Thymus (tissue), 11 donors: ENCODE measurements around the gene FBXO36. TPM values are rescaled to one million over a fixed set of nuclear protein-coding genes. Genes with fewer than 3 reads are reported as not detected.

Experiments used
- DNase-seq, 9 donors: peaks; one replicate each; pipeline ENCODE4 v3.0.0-alpha.2; 2013; ENCODE audit warnings: low spot score in 9 of 9, low read depth in 6 of 9, missing footprints in 1 of 9
- H3K27ac ChIP-seq, 2 donors: one replicate each; pipeline ENCODE4 v1.5.1; 2013; ENCODE audit warnings: control low read depth in 1 of 2, low read depth in 1 of 2, low read length in 1 of 2, mild to moderate bottlenecking in 1 of 2, moderate library complexity in 1 of 2
- H3K27me3 ChIP-seq, 2 donors: one replicate each; pipeline ENCODE4 v1.5.1; 2013; ENCODE audit warnings: low read length in 1 of 2; ENCODE audit not compliant: control insufficient read depth in 2 of 2, insufficient read depth in 1 of 2
- H3K36me3 ChIP-seq, 2 donors: one replicate each; pipeline ENCODE4 v1.5.1; 2013; ENCODE audit warnings: low read length in 1 of 2, mild to moderate bottlenecking in 1 of 2, moderate library complexity in 1 of 2; ENCODE audit not compliant: control insufficient read depth in 2 of 2, insufficient read depth in 2 of 2
- H3K4me1 ChIP-seq, 2 donors: one replicate each; pipeline ENCODE4 v1.5.1; 2013; ENCODE audit warnings: low read length in 2 of 2; ENCODE audit not compliant: control insufficient read depth in 2 of 2, insufficient read depth in 2 of 2
- H3K4me3 ChIP-seq, 2 donors: one replicate each; pipeline ENCODE4 v1.5.1; 2013; ENCODE audit warnings: low read length in 2 of 2, control low read depth in 1 of 2, mild to moderate bottlenecking in 1 of 2
- H3K9me3 ChIP-seq, 2 donors: one replicate each; pipeline ENCODE4 v1.5.1; 2013; ENCODE audit warnings: low read length in 1 of 2, mild to moderate bottlenecking in 1 of 2; ENCODE audit not compliant: control insufficient read depth in 2 of 2, insufficient read depth in 1 of 2
- WGBS: extraction: QIAGEN DNeasy Blood & Tissue Kit; methylation state at CpG from one replicate; pipeline ENCODE4 v1.1.7; 2013; 5-methylcytosine and 5-hydroxymethylcytosine counted together
- polyA plus RNA-seq: library from polyadenylated mRNA; stranded (reverse); fragments of 200-250 nt; gene quantifications from one replicate; pipeline ENCODE4 v1.2.3, GENCODE V29; 2013
- total RNA-seq: library from RNA; stranded (reverse); fragments of 120-200 nt; gene quantifications from one replicate; pipeline ENCODE4 v1.2.4, GENCODE V29; 2013
- donor health status: healthy.

FBXO36 gene
- total and polyA plus RNA-seq, 2 donors: 1.8 to 2.0 TPM

DNA sequence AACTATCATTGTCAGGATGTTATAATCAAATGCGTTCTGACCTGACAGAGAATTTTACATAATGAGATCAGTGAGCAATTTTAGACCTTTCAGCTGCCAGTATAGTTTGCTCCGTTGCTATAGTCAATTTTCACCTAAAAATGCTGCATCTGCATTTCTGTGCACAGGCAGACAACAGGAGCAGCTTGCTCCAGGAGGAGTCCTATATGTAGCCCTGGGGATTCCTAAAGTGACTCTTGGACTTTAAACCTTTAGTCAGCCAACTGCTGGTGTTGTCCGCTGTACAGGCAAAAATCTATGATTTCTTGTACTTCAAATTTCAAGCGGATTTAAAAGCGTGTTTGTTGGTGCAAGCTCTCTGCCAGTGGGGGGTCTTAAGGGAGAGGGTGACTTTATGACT lies 120.7 kb downstream of the FBXO36 start:
- Histone ChIP-seq H3K36me3 (no peaks in the 10 kb centered on the region), H3K4me1 (no peaks in the 10 kb centered on the region), H3K4me3 (no peak overlapping the region), H3K27me3 (no peaks in the 10 kb centered on the region), H3K27ac (no peak overlapping the region), H3K9me3 (no peaks in the 10 kb centered on the region)
- 88% methylated on average over 5 of the region's 5 CpGs for WGBS
- no peak for DNase-seq

DNA sequence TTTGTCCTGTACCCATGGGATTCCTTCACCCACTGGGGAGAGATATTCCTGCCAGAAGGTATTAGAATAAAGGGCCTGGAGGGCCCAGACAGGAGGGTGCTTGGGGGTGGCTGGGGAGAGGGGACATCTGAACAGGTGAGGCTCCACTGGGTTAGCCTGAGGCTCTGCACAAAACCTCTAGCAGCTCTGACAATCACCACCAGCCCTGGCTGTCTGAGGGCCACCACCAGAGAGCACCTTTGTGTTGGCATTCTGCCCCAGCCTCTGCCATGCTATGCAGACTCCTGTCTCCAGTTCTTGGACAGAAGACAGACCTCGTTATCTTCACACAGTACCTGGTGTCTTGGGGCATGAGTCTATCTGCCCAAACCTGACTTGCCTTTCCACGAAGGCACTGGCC lies 121.2 kb downstream of the FBXO36 start:
- Histone ChIP-seq H3K36me3 (no peaks in the 10 kb centered on the region), H3K9me3 (no peaks in the 10 kb centered on the region), H3K27ac (no peak overlapping the region), H3K4me3 (no peak overlapping the region), H3K27me3 (no peaks in the 10 kb centered on the region), H3K4me1 (no peaks in the 10 kb centered on the region)
- no peak for DNase-seq
- WGBS: 95% methylated on average over 2 of the region's 2 CpGs

DNA sequence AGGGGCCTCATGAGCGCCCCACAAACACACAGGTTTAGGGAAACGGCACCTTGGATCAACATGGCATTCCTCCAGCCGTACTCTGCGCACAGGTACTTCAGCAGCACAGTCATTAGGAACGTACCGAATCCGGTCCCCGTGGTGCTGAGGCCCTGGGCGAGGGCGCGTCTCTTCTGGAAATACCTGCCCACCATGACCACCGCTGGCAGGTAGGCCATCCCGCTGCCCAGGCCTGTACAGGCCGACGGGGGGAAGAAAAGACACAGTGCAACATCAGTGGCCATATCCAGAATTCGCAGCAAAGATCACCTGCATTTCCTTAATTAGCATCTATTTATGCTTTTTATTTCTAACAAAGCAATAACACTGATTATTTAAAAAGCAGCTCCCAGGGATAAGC lies 124.2 kb downstream of the FBXO36 start:
- Histone ChIP-seq H3K4me3 (no peak overlapping the region), H3K4me1 (no peaks in the 10 kb centered on the region), H3K27ac (no peak overlapping the region), H3K36me3 (no peaks in the 10 kb centered on the region), H3K9me3 (no peaks in the 10 kb centered on the region), H3K27me3 (no peaks in the 10 kb centered on the region)
- WGBS: 97% methylated on average over 16 of the region's 16 CpGs
- DNase-seq: no peak

DNA sequence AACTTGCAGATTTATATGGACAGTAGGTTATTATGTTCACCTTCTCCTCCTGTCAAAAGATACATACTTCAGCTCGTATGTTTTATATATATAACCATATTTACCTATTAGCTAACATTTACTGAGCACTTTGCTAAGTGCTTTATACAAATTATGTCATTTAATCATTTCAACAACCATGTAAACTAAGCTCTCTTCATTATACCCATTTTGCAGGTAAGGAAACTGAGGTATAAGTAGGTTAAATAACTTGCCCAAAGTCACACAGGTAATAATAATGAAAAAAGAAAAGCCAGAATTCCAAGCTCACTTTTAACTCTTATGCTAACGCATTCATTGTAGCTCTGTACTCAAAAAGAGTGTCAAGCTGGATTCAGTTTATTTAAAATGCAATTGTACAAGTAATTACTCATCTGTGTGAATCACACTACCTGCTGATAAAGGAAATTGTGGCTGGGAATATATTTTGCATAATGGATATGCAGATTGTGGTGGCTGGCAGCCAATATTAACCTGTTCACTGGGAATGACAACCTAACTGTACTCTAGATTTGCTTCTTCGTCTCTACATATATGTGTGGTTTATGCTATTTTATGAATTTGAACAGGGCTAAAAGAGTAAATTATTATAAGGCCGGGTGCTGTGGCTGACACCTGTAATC lies 125.8 kb downstream of the FBXO36 start:
- Histone ChIP-seq H3K36me3 (no peaks in the 10 kb centered on the region), H3K27me3 (no peaks in the 10 kb centered on the region)
- 96% methylated on average over 4 of the region's 4 CpGs for WGBS

DNA sequence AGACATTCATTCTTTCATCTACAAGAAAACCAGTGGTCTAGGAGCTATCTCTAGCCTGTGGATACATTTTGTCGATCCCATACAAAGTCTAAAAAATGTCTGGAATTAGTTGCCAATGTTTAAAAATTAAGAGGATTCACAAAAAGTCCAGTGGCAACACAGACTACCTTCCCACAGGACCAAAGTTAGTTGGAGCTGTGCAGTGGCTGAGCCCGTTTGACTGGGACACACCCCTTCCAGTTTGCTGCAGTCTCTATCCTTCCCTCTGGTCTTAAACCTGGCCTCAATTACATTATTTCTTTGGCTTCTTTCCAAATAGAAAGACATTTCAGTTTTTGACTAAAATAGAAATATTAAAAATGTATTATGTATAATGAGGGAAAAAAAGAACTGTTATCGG lies 127.8 kb downstream of the FBXO36 start:
- no peak overlapping the region for H3K4me3 ChIP-seq
- WGBS: 96% methylated on average over 3 of the region's 3 CpGs
- H3K4me1 ChIP-seq: no peaks in the 10 kb centered on the region
- H3K27me3 ChIP-seq: no peaks in the 10 kb centered on the region
- no peaks in the 10 kb centered on the region for H3K9me3 ChIP-seq
- H3K27ac ChIP-seq: no peak overlapping the region
- H3K36me3 ChIP-seq: no peaks in the 10 kb centered on the region
- DNase-seq: no peak

More for the DNA sequence above, 125.8 kb downstream of the FBXO36 start:
- H3K27ac ChIP-seq: no peak overlapping the region
- no peaks in the 10 kb centered on the region for H3K4me1 ChIP-seq
- no peaks in the 10 kb centered on the region for H3K9me3 ChIP-seq
- DNase-seq: no peak
- no peak overlapping the region for H3K4me3 ChIP-seq

DNA sequence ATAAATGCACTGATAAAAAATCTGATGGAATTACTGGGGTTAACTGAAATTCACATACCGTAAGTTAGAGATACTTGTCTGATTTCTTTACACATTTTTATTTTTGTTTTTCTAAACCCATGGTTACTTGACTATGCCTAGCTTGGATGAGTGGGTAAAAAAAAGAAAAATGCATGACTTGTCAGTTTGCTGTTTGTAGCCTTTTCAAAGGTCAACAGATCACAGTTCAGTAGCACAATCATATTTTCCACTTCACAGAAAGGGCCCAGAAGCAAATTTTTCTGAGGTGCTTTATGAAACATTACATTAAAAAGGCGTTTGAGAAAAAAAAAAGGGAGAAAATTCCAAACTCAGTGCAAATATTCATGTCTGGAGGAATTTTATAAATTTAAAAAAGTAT lies 130.0 kb downstream of the FBXO36 start:
- 96% methylated on average over 2 of the region's 2 CpGs for WGBS
- no peak overlapping the region for H3K27ac ChIP-seq
- H3K9me3 ChIP-seq: no peaks in the 10 kb centered on the region
- no peak overlapping the region for H3K4me3 ChIP-seq
- no peak for DNase-seq
- H3K4me1 ChIP-seq: no peaks in the 10 kb centered on the region
- H3K27me3 ChIP-seq: no peaks in the 10 kb centered on the region
- H3K36me3 ChIP-seq: no peaks in the 10 kb centered on the region

DNA sequence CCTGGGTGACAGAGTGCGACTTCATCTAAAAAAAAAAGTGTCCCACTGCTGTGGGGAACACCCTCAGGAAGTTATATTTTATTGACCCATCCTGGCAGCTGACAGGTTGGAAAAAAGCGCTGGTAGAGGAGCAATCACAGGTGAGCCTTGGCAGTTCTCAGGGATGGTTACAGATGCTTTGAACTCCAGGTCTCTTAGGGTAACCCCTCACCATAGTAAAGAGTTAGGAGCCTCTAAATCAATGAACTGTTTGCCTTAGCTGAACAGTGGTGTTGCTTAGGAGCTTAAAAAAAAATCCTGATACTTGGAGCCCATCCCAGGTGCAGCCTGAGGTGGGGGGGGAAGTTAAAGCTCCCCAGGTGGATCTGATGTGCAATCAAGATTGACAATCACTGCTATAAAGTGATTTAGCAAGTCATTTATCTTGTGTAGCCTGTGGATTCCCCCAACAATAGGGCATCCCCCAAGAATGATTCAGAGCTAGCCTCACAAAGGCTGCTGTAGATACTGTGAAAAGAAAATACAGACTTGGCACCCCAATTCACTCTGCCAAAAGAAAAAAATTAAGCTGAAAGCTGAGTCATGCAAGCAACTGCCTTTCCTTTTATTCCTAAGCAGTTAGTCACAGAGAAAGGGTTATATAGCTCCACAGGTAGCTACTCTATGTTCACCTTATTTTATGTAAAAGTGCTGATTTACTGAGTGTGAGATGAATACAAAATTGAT lies 131.6 kb downstream of the FBXO36 start:
- no peak overlapping the region for H3K4me3 ChIP-seq
- no peaks in the 10 kb centered on the region for H3K4me1 ChIP-seq
- no peak overlapping the region for H3K27ac ChIP-seq
- H3K9me3 ChIP-seq: peaks cover 0 to under 1% of the 10 kb centered on the region in 2 donors
- no peak for DNase-seq
- 98% methylated on average over 2 of the region's 2 CpGs for WGBS
- H3K36me3 ChIP-seq: no peaks in the 10 kb centered on the region
- H3K27me3 ChIP-seq: no peaks in the 10 kb centered on the region

DNA sequence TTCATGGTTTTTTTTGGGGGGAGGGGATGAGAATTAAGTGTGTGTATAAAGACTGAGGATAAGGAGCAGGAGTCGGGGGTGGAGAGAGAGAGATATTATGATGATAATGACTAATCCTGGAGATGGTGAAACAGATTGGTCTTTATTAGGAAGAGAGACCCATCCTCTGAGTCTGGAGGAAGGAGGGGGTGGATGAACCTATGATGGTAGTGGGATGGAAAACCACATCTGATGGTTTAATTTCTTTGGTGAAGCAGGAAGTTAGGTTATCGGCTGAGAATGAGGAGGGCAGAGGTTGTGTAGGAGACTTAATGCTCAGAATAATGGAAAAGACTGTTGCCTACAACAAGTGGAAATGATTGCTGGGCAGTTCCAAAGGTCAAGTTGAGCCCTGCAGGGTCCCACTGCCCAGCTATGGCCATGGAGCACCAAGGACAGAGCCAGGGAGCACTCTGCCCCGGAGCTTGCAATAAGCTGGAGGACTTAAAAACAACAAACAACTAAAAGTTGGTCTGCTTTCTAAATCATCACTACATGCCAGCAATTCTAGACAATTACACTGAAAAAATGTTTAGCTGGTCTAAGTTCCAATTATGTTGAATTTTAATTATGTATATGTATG lies 138.5 kb downstream of the FBXO36 start:
- H3K4me3 ChIP-seq: no peak overlapping the region
- H3K36me3 ChIP-seq: no peaks in the 10 kb centered on the region
- WGBS: 65% methylated on average over 3 of the region's 3 CpGs
- no peaks in the 10 kb centered on the region for H3K4me1 ChIP-seq
- peak in 1 of 9 donors; percentile 6 for DNase-seq
- H3K27ac ChIP-seq: no peak overlapping the region
- peaks cover 0 to 2% of the 10 kb centered on the region in 2 donors for H3K9me3 ChIP-seq
- H3K27me3 ChIP-seq: no peaks in the 10 kb centered on the region
